H1 (cell line): ENCODE results near the gene ZC3H12C. TPM values are rescaled to one million over a fixed set of nuclear protein-coding genes. Genes with fewer than 3 reads are reported as not detected.

Source experiments
- CBX5 ChIP-seq: fragments of 300-800, 300-1000 bp; sonication (generic); IDR thresholded peaks from 2 replicates; pipeline ENCODE4 v1.7.1; 2016; ENCODE audit warnings: antibody characterized with exemption, low read length, low read depth
- CHD7 ChIP-seq: fragments of 300-600 bp; sonication (generic); IDR thresholded peaks from 2 replicates; pipeline ENCODE4 v1.7.1; 2012; ENCODE audit warnings: low read length, moderate library complexity, mild to moderate bottlenecking, inconsistent platforms; ENCODE audit not compliant: insufficient replicate concordance
- CTCF ChIP-seq, 3 experiments: IDR thresholded peaks; 1 replicate in 2 of 3; 2 replicates in 1 of 3; pipeline versions ENCODE4 v1.5.1 to v1.6.1; 2011; ENCODE audit warnings: low read length in 3 of 3, mild to moderate bottlenecking in 3 of 3, inconsistent platforms in 2 of 3, low read depth in 1 of 3, moderate library complexity in 1 of 3; ENCODE audit not compliant: insufficient read depth in 1 of 3; ENCODE audit errors: control extremely low read depth in 1 of 3
- JUND ChIP-seq: IDR thresholded peaks from 2 replicates; pipeline ENCODE4 v1.6.1; 2011; ENCODE audit warnings: mild to moderate bottlenecking, improper control_type of control experiment, low read length
- KDM5A ChIP-seq: fragments of 200-600 bp; IDR thresholded peaks from 2 replicates; pipeline ENCODE4 v1.7.1; 2012; ENCODE audit warnings: mild to moderate bottlenecking, low read length, inconsistent platforms, mixed read lengths
- NANOG ChIP-seq: IDR thresholded peaks from 2 replicates; pipeline ENCODE4 v1.6.1; 2011; ENCODE audit warnings: low read length, low read depth, mild to moderate bottlenecking, inconsistent platforms; ENCODE audit not compliant: insufficient read depth, poor library complexity, severe bottlenecking
- SIX5 ChIP-seq: IDR thresholded peaks from 2 replicates; pipeline ENCODE4 v1.6.1; 2011; ENCODE audit warnings: mild to moderate bottlenecking, low read depth, low read length
- SP2 ChIP-seq: IDR thresholded peaks from 2 replicates; pipeline ENCODE4 v1.6.1; 2012; ENCODE audit warnings: mild to moderate bottlenecking, low read length, inconsistent platforms
- SRF ChIP-seq: IDR thresholded peaks from 2 replicates; pipeline ENCODE4 v1.6.1; 2011; ENCODE audit warnings: mild to moderate bottlenecking, low read depth, low read length, moderate library complexity
- TEAD4 ChIP-seq: IDR thresholded peaks from 2 replicates; pipeline ENCODE4 v1.6.1; 2012; ENCODE audit warnings: low read depth, low read length, inconsistent platforms, mixed read lengths
- polyA plus RNA-seq, 7 experiments: library from polyadenylated mRNA; depleted of rRNA in 3 of 7; stranded (reverse) in 5 of 7; unstranded in 2 of 7; fragments of >200 nt in 5 of 7; fragments of 200-250 nt in 2 of 7; gene quantifications; 1 replicate in 5 of 7; 2 replicates in 1 of 7; 4 replicates in 1 of 7; pipeline versions ENCODE4 v1.2.1 to v1.2.3, GENCODE V29; 2011 to 2013; ENCODE audit warnings: missing spikeins in 2 of 7, mixed read lengths in 2 of 7
- total RNA-seq: library from RNA; stranded (reverse); fragmentation: NEBNext Ultra II Directional; extraction: Animal tissue kit (Norgen Biotek cat#: 25700); gene quantifications from 2 replicates; pipeline ENCODE4 v1.2.1, GENCODE V29; 2021

Gene ZC3H12C
- total and polyA plus RNA-seq, 2 of the 8 experiments (the other 6 are each of a cell fraction or from before 2014, with no cell fraction given), result 2.0 to 2.7 TPM

- TF ChIP-seq CHD7 (no peak), NANOG (no peak), SP2 (no peak), CBX5 (no peak), TEAD4 (no peak), JUND (no peak), CTCF (IDR thresholded peaks at IDR 0.05; ENCODE audit: control extremely low read depth in 1 of 3, insufficient read depth in 1 of 3, low read depth in 1 of 3, low read length in 3 of 3) (no peak), KDM5A (no peak), SIX5 (no peak), SRF (no peak)
Observed at GRCh38 chr11:110123003-110123402, 29.8 kb downstream of the ZC3H12C start (continued).
